H1 (cell line): ENCODE measurements around the gene EPB41L4A. TPM values are rescaled to one million over a fixed set of nuclear protein-coding genes. Genes with fewer than 3 reads are reported as not detected.

Experiments used
- CTCF ChIA-PET: fragments of 300-600 bp; sonication (Branson Sonifier 250); formaldehyde crosslinking; loops from one replicate; lab custom pipeline; 2021; ENCODE audit not compliant: partially characterized antibody; lab: Charles Lee
- POLR2A ChIA-PET: fragments of 300-600 bp; sonication (Branson Sonifier 250); formaldehyde crosslinking; loops from one replicate; lab custom pipeline; 2021; ENCODE audit warnings: inconsistent platforms; ENCODE audit not compliant: partially characterized antibody; lab: Charles Lee
- DNase-seq, 2 experiments: peaks; one replicate each; pipeline versions ENCODE4 v3.0.0 to v3.0.0-alpha.2; 2010 to 2022; ENCODE audit warnings: low spot score in 2 of 2, low read depth in 1 of 2, mixed read lengths in 1 of 2
- FAIRE-seq: peaks from 2 replicates; lab custom pipeline; 2011; peaks lifted over from hg19 to GRCh38; lab: Jason Lieb, UNC
- H2AFZ ChIP-seq: 2 replicates; pipeline ENCODE4 v1.8.1; 2012; ENCODE audit warnings: low read length, inconsistent platforms
- H2AK5ac ChIP-seq: 2 replicates; pipeline ENCODE4 v1.6.1; 2013; ENCODE audit warnings: low read depth, low read length
- H2BK120ac ChIP-seq: replicated peaks from 2 replicates; pipeline ENCODE3; 2013; ENCODE audit warnings: low read depth, low read length, inconsistent platforms
- H2BK12ac ChIP-seq: 2 replicates; pipeline ENCODE4 v1.6.1; 2013; ENCODE audit warnings: low read depth, low read length
- H2BK15ac ChIP-seq: 2 replicates; pipeline ENCODE4 v1.6.1; 2013; ENCODE audit warnings: low read length
- H2BK20ac ChIP-seq: 2 replicates; pipeline ENCODE4 v1.6.1; 2013; ENCODE audit warnings: low read length
- H2BK5ac ChIP-seq: 2 replicates; pipeline ENCODE4 v1.6.1; 2013; ENCODE audit warnings: low read depth, low read length
- H3K14ac ChIP-seq: 2 replicates; pipeline ENCODE4 v1.6.1; 2013; ENCODE audit warnings: inconsistent platforms; ENCODE audit not compliant: insufficient read length
- H3K18ac ChIP-seq: 2 replicates; pipeline ENCODE4 v1.6.1; 2013; ENCODE audit warnings: low read length; ENCODE audit errors: extremely low read depth
- H3K23ac ChIP-seq: 2 replicates; pipeline ENCODE4 v1.6.1; 2013; ENCODE audit warnings: inconsistent platforms; ENCODE audit not compliant: insufficient read length
- H3K23me2 ChIP-seq: 2 replicates; pipeline ENCODE4 v1.6.1; 2013; ENCODE audit warnings: low read depth, low read length
- H3K27ac ChIP-seq: 2 replicates; pipeline ENCODE4 v1.6.1; 2011; ENCODE audit warnings: low read depth, low read length, inconsistent platforms
- H3K27me3 ChIP-seq, 4 experiments: replicated peaks in 1 of 4; 1 replicate in 1 of 4; 2 replicates in 3 of 4; pipeline versions ENCODE4 v1.6.1 to v1.8.1; 2011 to 2013; ENCODE audit warnings: low read length in 3 of 4, mild to moderate bottlenecking in 3 of 4, inconsistent platforms in 2 of 4, mixed read lengths in 2 of 4, moderate library complexity in 1 of 4; ENCODE audit not compliant: control insufficient read depth in 3 of 4, insufficient read depth in 3 of 4; ENCODE audit errors: extremely low read depth in 1 of 4
- H3K36me3 ChIP-seq, 4 experiments: 2 replicates each; pipeline versions ENCODE4 v1.6.1 to v1.8.1; 2011 to 2013; ENCODE audit warnings: mild to moderate bottlenecking in 4 of 4, low read length in 3 of 4, moderate library complexity in 2 of 4, control low read depth in 1 of 4, inconsistent platforms in 1 of 4; ENCODE audit not compliant: insufficient read depth in 4 of 4, control insufficient read depth in 2 of 4
- H3K4ac ChIP-seq: replicated peaks from 2 replicates; pipeline ENCODE3; 2013; ENCODE audit warnings: low read length, low read depth, mixed read lengths, inconsistent platforms; ENCODE audit not compliant: insufficient read length
- H3K4me1 ChIP-seq, 4 experiments: replicated peaks in 1 of 4; 1 replicate in 1 of 4; 2 replicates in 3 of 4; pipeline versions ENCODE4 v1.6.1 to v1.8.1; 2011 to 2013; ENCODE audit warnings: low read length in 3 of 4, inconsistent platforms in 2 of 4, mixed read lengths in 1 of 4; ENCODE audit not compliant: insufficient read depth in 4 of 4, control insufficient read depth in 3 of 4
- H3K4me2 ChIP-seq, 2 experiments: 2 replicates each; pipeline versions ENCODE4 v1.6.1 to v1.8.1; 2011 to 2013; ENCODE audit warnings: low read depth in 2 of 2, low read length in 2 of 2, control low read depth in 1 of 2, inconsistent platforms in 1 of 2, mild to moderate bottlenecking in 1 of 2; ENCODE audit not compliant: insufficient read depth in 1 of 2
- H3K4me3 ChIP-seq, 4 experiments: fragments of 200-600, 300-600 bp in 1 of 4; sonication (generic), shearing (Covaris generic), sonication (Bioruptor Twin) in 1 of 4; 2 replicates each; pipeline versions ENCODE4 v1.5.1 to v1.8.1; 2011 to 2016; ENCODE audit warnings: low read length in 4 of 4, low read depth in 3 of 4, control low read depth in 2 of 4, inconsistent platforms in 2 of 4, mild to moderate bottlenecking in 2 of 4, mixed read lengths in 1 of 4, moderate library complexity in 1 of 4; ENCODE audit not compliant: insufficient read depth in 2 of 4; ENCODE audit errors: extremely low read depth in 1 of 4
- H3K56ac ChIP-seq: replicated peaks from 2 replicates; pipeline ENCODE3; 2013; ENCODE audit warnings: low read depth, mild to moderate bottlenecking, mixed read lengths, low read length, inconsistent platforms; ENCODE audit not compliant: insufficient read length
- H3K79me1 ChIP-seq: 2 replicates; pipeline ENCODE4 v1.6.1; 2013; ENCODE audit warnings: low read depth, low read length, control low read depth
- H3K79me2 ChIP-seq, 2 experiments: 2 replicates each; pipeline versions ENCODE4 v1.6.1 to v1.8.1; 2012 to 2013; ENCODE audit warnings: low read length in 2 of 2, mild to moderate bottlenecking in 2 of 2, inconsistent platforms in 1 of 2; ENCODE audit not compliant: insufficient read depth in 2 of 2, control insufficient read depth in 1 of 2
- H3K9ac ChIP-seq, 4 experiments: replicated peaks in 1 of 4; 1 replicate in 1 of 4; 2 replicates in 3 of 4; pipeline versions ENCODE4 v1.6.1 to v1.8.1; 2011 to 2013; ENCODE audit warnings: low read depth in 3 of 4, low read length in 3 of 4, control low read depth in 2 of 4, mild to moderate bottlenecking in 2 of 4, moderate library complexity in 2 of 4, inconsistent platforms in 1 of 4; ENCODE audit errors: extremely low read depth in 1 of 4
- H3K9me3 ChIP-seq, 2 experiments: 2 replicates each; pipeline versions ENCODE4 v1.6.1 to v1.8.1; 2012 to 2013; ENCODE audit warnings: mild to moderate bottlenecking in 2 of 2, moderate library complexity in 2 of 2, control low read depth in 1 of 2, inconsistent platforms in 1 of 2, low read depth in 1 of 2, low read length in 1 of 2, mixed read lengths in 1 of 2; ENCODE audit not compliant: insufficient read depth in 2 of 2
- H4K20me1 ChIP-seq, 2 experiments: replicated peaks in 1 of 2; 2 replicates each; pipeline versions ENCODE3 to v1.8.1; 2011 to 2013; ENCODE audit warnings: inconsistent platforms in 2 of 2, low read length in 2 of 2, mild to moderate bottlenecking in 1 of 2; ENCODE audit not compliant: insufficient read depth in 2 of 2, control insufficient read depth in 1 of 2
- H4K5ac ChIP-seq: 2 replicates; pipeline ENCODE4 v1.6.1; 2013; ENCODE audit warnings: low read length, low read depth, mixed read lengths, inconsistent platforms; ENCODE audit not compliant: insufficient read length
- H4K8ac ChIP-seq: 2 replicates; pipeline ENCODE4 v1.8.0; 2013; ENCODE audit warnings: mild to moderate bottlenecking, moderate library complexity, low read length, inconsistent platforms; ENCODE audit not compliant: insufficient read depth; ENCODE audit errors: extremely low read depth
- H4K91ac ChIP-seq: replicated peaks from 2 replicates; pipeline ENCODE3; 2013; ENCODE audit warnings: low read length, mixed read lengths, inconsistent platforms; ENCODE audit not compliant: insufficient read length
- JUN ChIP-seq: IDR thresholded peaks from 2 replicates; pipeline ENCODE4 v1.6.1; 2011; ENCODE audit warnings: low read depth, mild to moderate bottlenecking, improper control_type of control experiment, low read length
- RNF2 ChIP-seq: fragments of 200-900, 300-1000 bp; sonication (generic); IDR thresholded peaks from 2 replicates; pipeline ENCODE4 v1.7.1; 2016; ENCODE audit warnings: borderline replicate concordance, low read depth, mild to moderate bottlenecking, antibody characterized with exemption, low read length; ENCODE audit not compliant: poor library complexity, severe bottlenecking; ENCODE audit errors: missing control alignments
- SIRT6 ChIP-seq: IDR thresholded peaks from one replicate; pipeline ENCODE4 v1.7.1; 2012; ENCODE audit warnings: low read length, inconsistent platforms
- SIX5 ChIP-seq: IDR thresholded peaks from 2 replicates; pipeline ENCODE4 v1.6.1; 2011; ENCODE audit warnings: mild to moderate bottlenecking, low read depth, low read length
- ZNF274 ChIP-seq: IDR thresholded peaks from 2 replicates; pipeline ENCODE4 v1.7.0; 2012; ENCODE audit warnings: low read length, borderline replicate concordance; ENCODE audit errors: extremely low read depth
- WGBS, 2 experiments: shearing (Covaris generic) in 1 of 2; methylation state at CpG; one replicate each; pipeline versions ENCODE4 v1.1.6 to v1.1.7; 2013 to 2015; ENCODE audit warnings: low lambda C conversion rate in 2 of 2, mixed read lengths in 2 of 2, inconsistent platforms in 1 of 2, low coverage in 1 of 2, missing lambda C conversion rate in 1 of 2; ENCODE audit not compliant: insufficient replicate concordance in 2 of 2, insufficient coverage in 1 of 2, insufficient read length in 1 of 2; ENCODE audit errors: extremely low coverage in 1 of 2, missing lambda C conversion rate in 1 of 2; 5-methylcytosine and 5-hydroxymethylcytosine counted together
- long read RNA-seq, 2 experiments: library from RNA in 1 of 2; library from capped mRNA in 1 of 2; stranded (forward); transcript quantifications; one replicate each; pipeline ENCODE4 v2.0.0, GENCODE V29; 2021; ENCODE audit warnings: inconsistent platforms in 1 of 2
- polyA minus RNA-seq, 3 experiments: library from RNA; depleted of rRNA, polyadenylated mRNA; stranded (reverse); fragments of >200 nt; gene quantifications; 1 replicate in 2 of 3; 2 replicates in 1 of 3; pipeline ENCODE4 v1.2.3, GENCODE V29; 2011
- polyA plus RNA-seq, 7 experiments: library from polyadenylated mRNA; depleted of rRNA in 3 of 7; stranded (reverse) in 5 of 7; unstranded in 2 of 7; fragments of >200 nt in 5 of 7; fragments of 200-250 nt in 2 of 7; gene quantifications; 1 replicate in 5 of 7; 2 replicates in 1 of 7; 4 replicates in 1 of 7; pipeline versions ENCODE4 v1.2.1 to v1.2.3, GENCODE V29; 2011 to 2013; ENCODE audit warnings: missing spikeins in 2 of 7, mixed read lengths in 2 of 7
- total RNA-seq: library from RNA; stranded (reverse); fragmentation: NEBNext Ultra II Directional; extraction: Animal tissue kit (Norgen Biotek cat#: 25700); gene quantifications from 2 replicates; pipeline ENCODE4 v1.2.1, GENCODE V29; 2021

Gene EPB41L4A, protein sequence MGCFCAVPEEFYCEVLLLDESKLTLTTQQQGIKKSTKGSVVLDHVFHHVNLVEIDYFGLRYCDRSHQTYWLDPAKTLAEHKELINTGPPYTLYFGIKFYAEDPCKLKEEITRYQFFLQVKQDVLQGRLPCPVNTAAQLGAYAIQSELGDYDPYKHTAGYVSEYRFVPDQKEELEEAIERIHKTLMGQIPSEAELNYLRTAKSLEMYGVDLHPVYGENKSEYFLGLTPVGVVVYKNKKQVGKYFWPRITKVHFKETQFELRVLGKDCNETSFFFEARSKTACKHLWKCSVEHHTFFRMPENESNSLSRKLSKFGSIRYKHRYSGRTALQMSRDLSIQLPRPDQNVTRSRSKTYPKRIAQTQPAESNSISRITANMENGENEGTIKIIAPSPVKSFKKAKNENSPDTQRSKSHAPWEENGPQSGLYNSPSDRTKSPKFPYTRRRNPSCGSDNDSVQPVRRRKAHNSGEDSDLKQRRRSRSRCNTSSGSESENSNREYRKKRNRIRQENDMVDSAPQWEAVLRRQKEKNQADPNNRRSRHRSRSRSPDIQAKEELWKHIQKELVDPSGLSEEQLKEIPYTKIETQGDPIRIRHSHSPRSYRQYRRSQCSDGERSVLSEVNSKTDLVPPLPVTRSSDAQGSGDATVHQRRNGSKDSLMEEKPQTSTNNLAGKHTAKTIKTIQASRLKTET
- total RNA-seq (4.6 and 6.1 TPM in 2 replicates), polyA plus RNA-seq (2011; rRNA removed) (1.1 and 1.6 TPM in 2 replicates), polyA minus RNA-seq (2011; rRNA and poly(A)+ RNA removed) (4.1 and 5.4 TPM in 2 replicates)
- 1.9 TPM for polyA plus RNA-seq (2011; cell fraction: cytosol; rRNA removed)
- 0.91 TPM for polyA plus RNA-seq (2011; cell fraction: nucleus; rRNA removed)
- polyA plus RNA-seq (2012, experiment 1 of 2) = 2.3 to 3.3 TPM (median 2.6 TPM) in 4 replicates
- polyA plus RNA-seq (2012, experiment 2 of 2) = 0.83 TPM
- 3.4 TPM for polyA plus RNA-seq (2013, experiment 1 of 2)
- polyA plus RNA-seq (2013, experiment 2 of 2) = 3.2 TPM
- polyA minus RNA-seq (2011; cell fraction: cytosol; rRNA and poly(A)+ RNA removed) = 2.3 TPM
- polyA minus RNA-seq (2011; cell fraction: nucleus; rRNA and poly(A)+ RNA removed) = 13.5 TPM
- long read RNA-seq, experiment 1, partial matches to known transcripts = 0 of 3 reads
- long read RNA-seq, experiment 1, other reads (novel, unspliced or antisense) = 3 of 3 reads
- long read RNA-seq, experiment 2 = 0 reads

DNA sequence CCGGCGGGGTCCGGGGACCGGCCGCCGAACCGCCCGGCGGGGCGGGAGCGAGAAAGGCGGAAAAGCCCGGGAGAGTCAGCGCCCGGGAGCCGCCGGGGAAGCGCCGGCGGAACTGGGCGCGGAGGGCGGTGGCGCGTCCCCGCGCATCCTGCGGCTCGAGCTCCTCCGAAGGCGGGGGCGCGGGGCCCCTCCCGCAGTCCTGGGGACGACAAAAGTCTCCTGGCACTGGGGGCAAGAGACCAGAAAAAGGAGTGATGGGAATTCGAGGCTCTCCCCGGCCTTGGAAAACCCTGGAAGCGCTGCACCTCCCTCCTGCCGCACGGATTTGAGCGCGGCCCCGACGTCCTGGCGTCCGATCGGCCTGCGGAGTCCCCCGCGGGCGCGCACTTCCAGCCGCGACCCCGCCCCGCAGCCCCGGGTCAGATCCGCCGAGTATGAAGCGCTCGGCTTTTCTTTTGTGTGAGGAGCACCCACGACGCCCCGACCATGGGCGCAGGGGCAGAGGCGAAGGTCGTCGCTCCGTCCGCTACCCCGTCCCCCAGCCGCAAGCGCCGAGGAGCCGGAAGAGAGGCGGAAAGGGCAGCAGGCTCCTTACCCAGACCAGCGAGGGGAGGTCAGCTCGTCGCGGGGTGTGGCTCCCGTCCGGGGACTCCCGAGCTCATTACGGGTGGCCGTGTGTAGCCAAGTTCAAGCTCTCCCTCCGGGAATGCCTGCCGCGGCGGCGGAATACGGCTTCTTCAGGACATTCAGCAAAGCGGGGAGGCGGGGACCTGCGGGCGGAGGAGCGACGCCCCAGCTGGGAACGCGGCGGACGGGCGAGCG is at the start of gene EPB41L4A:
EPB41L4A (minus strand) TSS at position 114 of the 822 bp plus-strand sequence. CDS start 238 bp downstream, outside the sequence.
- peak within 1 kb of the TSS; percentile 35; the same call in 1 of the 2 replicates for H4K8ac ChIP-seq
- peak within 1 kb of the TSS; percentile 26 for H4K5ac ChIP-seq
- peak within 1 kb of the TSS in 2 of 4 experiments; percentile 48 to 55; a peak in 3 of 7 replicates for H3K9ac ChIP-seq
- H3K27ac ChIP-seq = no peak within 1 kb of the TSS
- H3K23ac ChIP-seq = no peak within 1 kb of the TSS
- ChIA-PET CTCF (interaction anchor here (0.6 to 8.7 kb wide), 54 partner anchors 9 to 272 kb away, joined by 3 to 77 read pairs (median 8); no protein-coding TSS in a partner anchor), POLR2A (interaction anchor here (0.8 to 4.4 kb wide), 6 partner anchors 9 to 258 kb away, joined by 3 to 24 read pairs (median 5); no protein-coding TSS in a partner anchor)
- no peaks in the 10 kb centered on the region for H3K79me1 ChIP-seq
- peak within 1 kb of the TSS; percentile 94 to 96 for H3K4me2 ChIP-seq
- no peaks in the 10 kb centered on the region for H3K79me2 ChIP-seq
- peak within 1 kb of the TSS; percentile 42 for H3K56ac ChIP-seq
- H2BK15ac ChIP-seq = peak within 1 kb of the TSS; percentile 49; the same call in 1 of the 2 replicates
- H3K4ac ChIP-seq = no peak within 1 kb of the TSS
- peak within 1 kb of the TSS; percentile 97 for H4K91ac ChIP-seq
- H3K9me3 ChIP-seq = no peaks in the 10 kb centered on the region
- peaks cover 10% of the 10 kb centered on the region for H3K23me2 ChIP-seq
- peak within 1 kb of the TSS; percentile 72; the same call in 1 of the 2 replicates for H2BK5ac ChIP-seq
- peak within 1 kb of the TSS; percentile 93 for H3K18ac ChIP-seq
- H2BK20ac ChIP-seq = no peak within 1 kb of the TSS
- H3K14ac ChIP-seq = no peak within 1 kb of the TSS
- DNase-seq = peak in 1 of 2 experiments; percentile 81
- peaks cover 5 to 43% (median 23%) of the 10 kb centered on the region in 4 experiments for H3K27me3 ChIP-seq
- H2AK5ac ChIP-seq = no peak within 1 kb of the TSS
- H3K4me1 ChIP-seq = peaks cover 0 to 10% (median under 1%) of the 10 kb centered on the region in 4 experiments; a peak in 2 of 7 replicates
- peak within 1 kb of the TSS; percentile 60 to 88 (median 80) for H3K4me3 ChIP-seq
- 2% methylated on average over 74 of the region's 103 CpGs; no CpG with 5 or more reads in 1 of the 2 experiments for WGBS, 2 experiments
- H4K20me1 ChIP-seq = peaks cover 0 to 2% of the 10 kb centered on the region in 2 experiments
- peak within 1 kb of the TSS; percentile 92; the same call in 1 of the 2 replicates for H2BK12ac ChIP-seq
- no peaks in the 10 kb centered on the region for H3K36me3 ChIP-seq
- no peak for FAIRE-seq
- H2BK120ac ChIP-seq = no peak within 1 kb of the TSS
- H2AFZ ChIP-seq = peak within 1 kb of the TSS; percentile 97
- TF ChIP-seq JUN (no peak), SIX5 (no peak), RNF2 (no peak), ZNF274 (no peak), SIRT6 (no peak)
